ENCODE data around the gene SPTA1.

The SPTA1 gene

DNA sequence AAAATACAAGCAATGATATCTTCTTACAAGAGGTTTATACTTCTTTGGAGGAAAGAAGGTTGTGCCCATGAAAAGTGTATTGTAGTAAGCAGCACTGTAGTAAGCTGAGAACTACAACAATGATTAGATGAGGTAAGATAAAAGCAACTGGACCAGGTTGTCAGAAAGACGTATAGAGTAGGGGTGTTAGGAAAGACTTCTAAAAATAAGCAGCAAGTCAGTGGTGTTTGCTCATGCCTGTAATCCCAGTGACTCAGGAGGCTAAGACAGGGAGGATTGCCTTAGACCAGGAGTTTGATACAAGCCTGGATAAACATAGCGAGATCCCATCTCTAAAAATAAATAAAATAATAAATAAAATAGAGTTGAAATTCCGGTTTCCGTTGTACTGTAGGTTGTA lies 102.6 kb downstream of the SPTA1 start:
- no peak for FAIRE-seq

DNA sequence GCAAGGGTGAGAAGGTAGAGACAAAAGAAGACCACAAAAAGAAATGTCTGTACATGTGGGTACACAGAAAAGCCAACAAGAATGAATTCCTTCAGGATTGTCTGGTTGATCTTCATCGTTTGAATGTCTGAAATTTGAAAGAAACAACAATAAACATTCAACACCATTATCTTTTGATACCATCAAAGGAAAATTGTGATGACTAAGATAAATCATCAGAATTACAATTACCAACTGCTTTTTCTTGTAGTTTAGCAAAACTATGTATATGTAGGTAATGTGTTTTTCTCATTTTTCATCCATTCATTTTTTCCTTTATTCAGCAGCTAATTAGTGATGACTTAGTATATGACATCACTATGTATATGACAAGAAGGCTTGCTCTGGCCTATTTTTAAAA lies 106.8 kb downstream of the SPTA1 start, which contains the start of gene OR10X1:
Gene OR10X1 (minus strand): TSS at position 167 of the 400 bp plus-strand sequence. CDS start 0 bp downstream, at position 167.
- no peak for FAIRE-seq
- no peak for DNase-seq (ENCODE audit: extremely low spot score, insufficient read length, low read depth)

More for the DNA sequence above, 102.6 kb downstream of the SPTA1 start:
- no peak for DNase-seq (ENCODE audit: extremely low spot score, insufficient read length, low read depth)

DNA sequence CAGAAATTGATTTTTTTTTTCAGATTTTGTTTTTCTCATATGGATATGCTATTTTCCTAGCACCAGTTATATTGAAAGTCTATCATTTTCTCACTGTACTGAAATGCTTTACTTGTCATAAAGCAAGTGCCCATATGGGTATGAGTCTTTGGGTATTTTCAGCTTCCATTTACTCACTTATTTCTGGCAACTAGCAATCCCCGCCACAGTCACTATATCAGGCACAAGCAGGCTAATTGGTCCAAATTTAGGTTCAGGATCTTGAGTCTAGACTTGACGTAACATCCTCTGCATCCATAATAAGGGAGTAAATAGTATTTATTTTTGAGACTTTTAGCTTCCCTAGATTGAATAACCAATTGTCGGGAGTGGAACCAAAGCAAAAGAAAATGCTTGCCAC lies 109.0 kb downstream of the SPTA1 start:
- FAIRE-seq = no peak
- DNase-seq (ENCODE audit: extremely low spot score, insufficient read length, low read depth) = no peak

DNA sequence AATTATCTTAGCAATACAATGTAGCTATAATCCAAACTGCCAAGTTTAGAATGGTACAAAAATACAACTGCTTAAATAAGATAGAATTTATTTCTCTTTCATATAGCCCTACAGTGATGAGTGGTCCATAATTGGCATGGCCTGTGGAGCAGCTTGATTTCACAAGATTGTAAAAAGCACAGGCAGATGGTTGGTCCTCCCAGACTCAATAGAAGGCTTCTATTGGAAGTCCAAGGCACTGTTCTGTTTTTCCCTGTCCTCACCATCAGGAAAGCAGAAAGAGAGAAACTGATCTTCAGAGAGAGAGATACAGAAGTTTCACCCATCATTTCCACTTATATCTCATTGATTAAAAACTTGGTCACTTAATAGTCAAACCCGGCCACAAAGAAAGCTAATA lies 114.3 kb downstream of the SPTA1 start:
- no peak for FAIRE-seq
- DNase-seq (ENCODE audit: extremely low spot score, insufficient read length, low read depth) = no peak

DNA sequence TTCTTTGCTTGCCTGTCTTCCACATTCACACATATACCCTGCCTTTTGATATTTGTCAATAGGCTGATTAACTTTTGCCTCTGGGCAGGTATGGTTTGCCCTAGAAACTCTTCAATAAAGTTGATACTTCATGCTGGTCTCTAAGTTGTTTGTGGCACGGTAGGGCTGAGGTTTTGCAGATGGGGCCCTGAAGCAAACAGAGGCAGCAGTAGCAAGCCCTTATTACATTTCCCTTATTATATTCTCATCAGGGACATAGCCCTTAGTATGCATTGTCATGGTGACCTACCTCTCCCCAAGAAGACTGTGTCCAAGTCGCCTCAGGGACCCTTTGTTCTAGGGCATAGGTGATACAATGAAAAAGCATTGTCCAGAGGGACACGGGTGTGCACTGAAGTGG lies 116.0 kb downstream of the SPTA1 start, which contains the start of gene OR6P1:
Gene OR6P1 (minus strand): TSS at position 101 of the 400 bp plus-strand sequence. CDS start 6,976 bp downstream, outside the sequence.
- DNase-seq (ENCODE audit: extremely low spot score, insufficient read length, low read depth) = no peak
- no peak for FAIRE-seq

DNA sequence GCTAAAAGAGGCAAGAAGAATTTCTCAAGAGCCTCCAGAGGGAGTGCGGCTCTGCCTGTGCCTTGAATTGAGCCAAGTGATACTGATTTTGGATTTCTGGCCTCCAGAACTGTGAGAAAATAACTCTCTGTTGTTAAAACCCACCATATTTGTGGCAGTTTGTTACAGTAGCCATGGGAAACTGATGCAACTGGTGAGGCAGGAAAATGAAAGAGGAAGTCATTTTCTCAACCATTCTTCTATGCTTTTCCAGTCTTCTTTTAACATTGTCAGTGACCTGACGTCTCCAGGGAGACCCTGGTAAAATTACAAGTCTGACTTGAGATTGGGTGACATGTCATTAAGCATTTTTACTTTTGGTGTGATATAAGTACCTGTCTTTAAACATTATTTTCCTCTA lies 121.9 kb downstream of the SPTA1 start:
- DNase-seq (ENCODE audit: extremely low spot score, insufficient read length, low read depth) = no peak
- FAIRE-seq = no peak

DNA sequence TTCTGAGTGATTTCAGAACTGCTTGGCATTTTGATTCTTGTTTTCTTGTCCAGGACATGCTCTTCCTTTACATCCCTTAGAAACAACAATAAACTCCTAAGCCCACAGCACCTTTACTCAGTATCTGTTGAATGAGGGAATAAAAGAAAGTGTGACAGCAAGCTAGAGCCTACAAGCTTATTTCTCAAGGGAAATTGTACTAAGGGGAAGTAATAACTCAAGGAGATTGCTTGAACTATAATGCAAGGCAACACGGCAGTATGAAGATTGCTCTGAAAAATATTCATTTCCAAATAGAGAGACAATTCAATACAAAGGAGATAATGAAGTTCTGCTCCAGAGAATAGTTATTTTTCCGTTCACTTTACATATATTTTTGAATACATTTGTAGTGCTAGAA lies 122.7 kb downstream of the SPTA1 start:
- FAIRE-seq = no peak
- DNase-seq (ENCODE audit: extremely low spot score, insufficient read length, low read depth) = no peak
